Measurements from ENCODE around the gene KCNK10.

Gene KCNK10

DNA sequence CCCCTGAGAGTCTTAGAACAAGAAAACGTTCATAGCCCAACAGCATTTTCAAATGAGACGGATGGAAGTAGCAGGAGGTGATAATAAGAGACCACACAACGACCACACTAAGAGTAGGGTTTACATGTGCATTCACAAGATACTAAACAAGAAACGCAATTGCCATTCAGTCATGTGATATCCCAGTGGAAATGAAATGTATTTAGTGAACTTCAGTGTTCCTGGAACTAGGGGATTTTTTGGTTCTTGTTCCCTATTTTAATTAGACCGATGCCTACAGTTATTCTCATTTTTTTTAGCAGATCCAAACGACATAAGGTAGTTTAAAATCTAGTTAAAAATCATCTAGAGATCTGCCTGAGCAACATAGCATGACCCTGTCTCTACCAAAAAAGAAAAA is 168.1 kb downstream of the KCNK10 start:
- no peak for DNase-seq (ENCODE audit: low read depth in 1 of 2, low spot score in 1 of 2)
- no peak for TF ChIP-seq POLR2AphosphoS5 (IDR thresholded peaks at IDR 0.05; ENCODE audit: low read depth)
- no peak for TF ChIP-seq GABPA (IDR thresholded peaks at IDR 0.05; ENCODE audit: low read depth)
- TF ChIP-seq REST (IDR thresholded peaks at IDR 0.05; ENCODE audit: insufficient replicate concordance, low read depth): no peak
- no peak for TF ChIP-seq SPI1 (IDR thresholded peaks at IDR 0.05; ENCODE audit: borderline replicate concordance, low read depth)
- no peak for TF ChIP-seq CTCF (IDR thresholded peaks at IDR 0.05; ENCODE audit: insufficient read depth, low read length)

GRCh38 chr14:88154321-88154720 is 168.7 kb downstream of the KCNK10 start:
- Histone ChIP-seq H3K27me3 (ENCODE audit: insufficient read depth, poor library complexity, severe bottlenecking) (no peaks in the 10 kb centered on the region), H3K27ac (replicated peaks) (no peak overlapping the region), H3K4me3 (replicated peaks; ENCODE audit: insufficient read depth, low read length) (no peak overlapping the region)
- no peak for DNase-seq (ENCODE audit: low read depth in 1 of 2, low spot score in 1 of 2)
- TF ChIP-seq CTCF (IDR thresholded peaks at IDR 0.05; ENCODE audit: insufficient read depth, low read length) (no peak), GABPA (IDR thresholded peaks at IDR 0.05; ENCODE audit: low read depth) (no peak), SPI1 (IDR thresholded peaks at IDR 0.05; ENCODE audit: borderline replicate concordance, low read depth) (no peak), POLR2AphosphoS5 (IDR thresholded peaks at IDR 0.05; ENCODE audit: low read depth) (no peak), REST (IDR thresholded peaks at IDR 0.05; ENCODE audit: insufficient replicate concordance, low read depth) (no peak)

More for the DNA sequence above, 168.1 kb downstream of the KCNK10 start:
- no peak overlapping the region for H3K4me3 ChIP-seq (replicated peaks; ENCODE audit: insufficient read depth, low read length)
- no peaks in the 10 kb centered on the region for H3K27me3 ChIP-seq (ENCODE audit: insufficient read depth, poor library complexity, severe bottlenecking)
- no peak overlapping the region for H3K27ac ChIP-seq (replicated peaks)

- TF ChIP-seq REST (IDR thresholded peaks at IDR 0.05; ENCODE audit: insufficient replicate concordance, low read depth) (no peak), SPI1 (IDR thresholded peaks at IDR 0.05; ENCODE audit: borderline replicate concordance, low read depth) (no peak), CTCF (IDR thresholded peaks at IDR 0.05; ENCODE audit: insufficient read depth, low read length) (no peak), POLR2AphosphoS5 (IDR thresholded peaks at IDR 0.05; ENCODE audit: low read depth) (no peak), GABPA (IDR thresholded peaks at IDR 0.05; ENCODE audit: low read depth) (no peak)
- no peaks in the 10 kb centered on the region for H3K27me3 ChIP-seq (ENCODE audit: insufficient read depth, poor library complexity, severe bottlenecking)
- H3K4me3 ChIP-seq (replicated peaks; ENCODE audit: insufficient read depth, low read length): no peak overlapping the region
- no peak for DNase-seq (ENCODE audit: low read depth in 1 of 2, low spot score in 1 of 2)
- H3K27ac ChIP-seq (replicated peaks): no peak overlapping the region
Measured at GRCh38 chr14:88146881-88147649, 176.0 kb downstream of the KCNK10 start.

Measured in HL-60 (cell line).